C4-2B (cell line): Measurements from ENCODE around the gene RPL13A.

ENCODE experiments used
- ZFX ChIP-seq: fragments of 450-650 bp; IDR thresholded peaks from 2 replicates; pipeline ENCODE4 v1.6.1; 2017
- TF ChIP-seq, protein P1 (sequence below): fragments of 450-650 bp; conservative IDR thresholded peaks from 2 replicates; pipeline ENCODE4 v1.5.1; 2017; ENCODE audit warnings: mild to moderate bottlenecking

DNA sequence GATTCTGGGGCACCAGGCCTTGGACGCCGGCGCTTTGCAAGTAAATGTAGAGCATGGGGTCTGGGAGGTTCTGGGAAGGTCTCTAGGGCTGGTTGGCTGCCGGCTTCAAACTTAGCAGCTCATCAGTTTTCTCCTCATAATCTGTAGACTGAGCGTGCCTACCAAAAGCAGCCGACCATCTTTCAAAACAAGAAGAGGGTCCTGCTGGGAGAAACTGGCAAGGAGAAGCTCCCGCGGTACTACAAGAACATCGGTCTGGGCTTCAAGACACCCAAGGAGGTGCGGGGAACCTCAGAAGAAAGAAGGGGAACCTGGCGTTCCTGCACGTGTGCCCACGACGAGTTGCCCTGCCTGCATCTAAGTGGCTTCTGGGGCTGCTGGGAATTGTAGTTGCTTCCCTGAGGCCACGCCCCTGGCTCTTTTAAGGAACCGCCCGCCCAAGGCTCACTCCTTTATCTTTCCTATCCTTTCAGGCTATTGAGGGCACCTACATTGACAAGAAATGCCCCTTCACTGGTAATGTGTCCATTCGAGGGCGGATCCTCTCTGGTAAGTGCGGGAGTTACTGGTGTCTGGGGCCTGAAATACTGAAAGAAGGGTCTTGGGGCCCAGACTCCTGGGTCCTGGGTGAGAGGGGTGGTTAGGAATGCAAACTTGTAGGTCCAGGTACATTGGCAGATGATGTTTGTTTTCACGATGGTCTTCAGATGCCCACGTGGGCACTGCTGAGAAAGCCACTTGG is 9.8 kb downstream of the RPL13A start:
- TF ChIP-seq, protein P1, sequence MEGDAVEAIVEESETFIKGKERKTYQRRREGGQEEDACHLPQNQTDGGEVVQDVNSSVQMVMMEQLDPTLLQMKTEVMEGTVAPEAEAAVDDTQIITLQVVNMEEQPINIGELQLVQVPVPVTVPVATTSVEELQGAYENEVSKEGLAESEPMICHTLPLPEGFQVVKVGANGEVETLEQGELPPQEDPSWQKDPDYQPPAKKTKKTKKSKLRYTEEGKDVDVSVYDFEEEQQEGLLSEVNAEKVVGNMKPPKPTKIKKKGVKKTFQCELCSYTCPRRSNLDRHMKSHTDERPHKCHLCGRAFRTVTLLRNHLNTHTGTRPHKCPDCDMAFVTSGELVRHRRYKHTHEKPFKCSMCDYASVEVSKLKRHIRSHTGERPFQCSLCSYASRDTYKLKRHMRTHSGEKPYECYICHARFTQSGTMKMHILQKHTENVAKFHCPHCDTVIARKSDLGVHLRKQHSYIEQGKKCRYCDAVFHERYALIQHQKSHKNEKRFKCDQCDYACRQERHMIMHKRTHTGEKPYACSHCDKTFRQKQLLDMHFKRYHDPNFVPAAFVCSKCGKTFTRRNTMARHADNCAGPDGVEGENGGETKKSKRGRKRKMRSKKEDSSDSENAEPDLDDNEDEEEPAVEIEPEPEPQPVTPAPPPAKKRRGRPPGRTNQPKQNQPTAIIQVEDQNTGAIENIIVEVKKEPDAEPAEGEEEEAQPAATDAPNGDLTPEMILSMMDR = no peak
- no peak for TF ChIP-seq ZFX
